ENCODE measurements around the gene CLDN1. TPM values are rescaled to one million over a fixed set of nuclear protein-coding genes. Genes with fewer than 3 reads are reported as not detected.
"Not testable (repeated sequence)": the region's sequence is repeated elsewhere in the genome, so short reads cannot be mapped to it uniquely, and the experiment has no call there.

CLDN1 gene
- polyA plus RNA-seq, 3 donors, result 52.4 to 65.2 (median 58.3) TPM

GRCh38 chr3:190307164-190307545, 15.1 kb downstream of the CLDN1 start:
- no peak for DNase-seq (ENCODE audit: extremely low read depth in 1 of 11, low read depth in 9 of 11, low spot score in 4 of 11)

- no peak for DNase-seq (ENCODE audit: extremely low read depth in 1 of 11, low read depth in 9 of 11, low spot score in 4 of 11)
These were observed 15.6 kb downstream of the CLDN1 start for GRCh38 chr3:190306513-190307163.

- DNase-seq (ENCODE audit: extremely low read depth in 1 of 11, low read depth in 9 of 11, low spot score in 4 of 11), result no peak
These were observed 16.2 kb downstream of the CLDN1 start for GRCh38 chr3:190306026-190306425.

GRCh38 chr3:190305406-190305805, 16.8 kb downstream of the CLDN1 start:
- no peak for DNase-seq (ENCODE audit: extremely low read depth in 1 of 11, low read depth in 9 of 11, low spot score in 4 of 11)

GRCh38 chr3:190303884-190304283, 18.4 kb downstream of the CLDN1 start:
- DNase-seq (ENCODE audit: extremely low read depth in 1 of 11, low read depth in 9 of 11, low spot score in 4 of 11), result no peak

- no peak for DNase-seq (ENCODE audit: extremely low read depth in 1 of 11, low read depth in 9 of 11, low spot score in 4 of 11)
These were observed 19.9 kb downstream of the CLDN1 start for GRCh38 chr3:190302212-190302867.

GRCh38 chr3:190301591-190301990, 20.7 kb downstream of the CLDN1 start:
- DNase-seq (ENCODE audit: extremely low read depth in 1 of 11, low read depth in 9 of 11, low spot score in 4 of 11), result no peak

GRCh38 chr3:190299969-190300368, 22.3 kb downstream of the CLDN1 start:
- DNase-seq (ENCODE audit: extremely low read depth in 1 of 11, low read depth in 9 of 11, low spot score in 4 of 11), result no peak

- no peak for DNase-seq (ENCODE audit: extremely low read depth in 1 of 11, low read depth in 9 of 11, low spot score in 4 of 11)
These were observed 28.2 kb downstream of the CLDN1 start for GRCh38 chr3:190294030-190294429.

GRCh38 chr3:190293621-190294020, 28.6 kb downstream of the CLDN1 start:
- DNase-seq (ENCODE audit: extremely low read depth in 1 of 11, low read depth in 9 of 11, low spot score in 4 of 11), result no peak

- no peak for DNase-seq (ENCODE audit: extremely low read depth in 1 of 11, low read depth in 9 of 11, low spot score in 4 of 11)
These were observed 30.2 kb downstream of the CLDN1 start for GRCh38 chr3:190291994-190292584.

- DNase-seq (ENCODE audit: extremely low read depth in 1 of 11, low read depth in 9 of 11, low spot score in 4 of 11), result no peak
These were observed 32.3 kb downstream of the CLDN1 start for GRCh38 chr3:190289989-190290388.

GRCh38 chr3:190288836-190289235, 33.4 kb downstream of the CLDN1 start:
- no peak for DNase-seq (ENCODE audit: extremely low read depth in 1 of 11, low read depth in 9 of 11, low spot score in 4 of 11)

- DNase-seq (ENCODE audit: extremely low read depth in 1 of 11, low read depth in 9 of 11, low spot score in 4 of 11), result no peak
These were observed 36.2 kb downstream of the CLDN1 start for GRCh38 chr3:190286014-190286413.

GRCh38 chr3:190281308-190282051, 40.8 kb downstream of the CLDN1 start:
- peak in 1 of 11 donors; percentile 21 for DNase-seq (ENCODE audit: extremely low read depth in 1 of 11, low read depth in 9 of 11, low spot score in 4 of 11)

GRCh38 chr3:190279690-190280089, 42.6 kb downstream of the CLDN1 start:
- DNase-seq (ENCODE audit: extremely low read depth in 1 of 11, low read depth in 9 of 11, low spot score in 4 of 11), result no peak

GRCh38 chr3:190272747-190273146, 49.5 kb downstream of the CLDN1 start:
- no peak for DNase-seq (ENCODE audit: extremely low read depth in 1 of 11, low read depth in 9 of 11, low spot score in 4 of 11)

GRCh38 chr3:190269101-190269500, 53.1 kb downstream of the CLDN1 start:
- no peak for DNase-seq (ENCODE audit: extremely low read depth in 1 of 11, low read depth in 9 of 11, low spot score in 4 of 11)

GRCh38 chr3:190267464-190267863, 54.8 kb downstream of the CLDN1 start:
- not testable (repeated sequence) for DNase-seq (ENCODE audit: extremely low read depth in 1 of 11, low read depth in 9 of 11, low spot score in 4 of 11)

GRCh38 chr3:190266913-190267290, 55.3 kb downstream of the CLDN1 start:
- DNase-seq (ENCODE audit: extremely low read depth in 1 of 11, low read depth in 9 of 11, low spot score in 4 of 11), result no peak

All from renal cortex interstitium (tissue), 11 donors.